Measurements from ENCODE around the gene GNAT2.

The GNAT2 gene

GRCh38 chr1:109598655-109599054 lies 20.8 kb downstream of the GNAT2 start:
- DNase-seq = no peak

DNA sequence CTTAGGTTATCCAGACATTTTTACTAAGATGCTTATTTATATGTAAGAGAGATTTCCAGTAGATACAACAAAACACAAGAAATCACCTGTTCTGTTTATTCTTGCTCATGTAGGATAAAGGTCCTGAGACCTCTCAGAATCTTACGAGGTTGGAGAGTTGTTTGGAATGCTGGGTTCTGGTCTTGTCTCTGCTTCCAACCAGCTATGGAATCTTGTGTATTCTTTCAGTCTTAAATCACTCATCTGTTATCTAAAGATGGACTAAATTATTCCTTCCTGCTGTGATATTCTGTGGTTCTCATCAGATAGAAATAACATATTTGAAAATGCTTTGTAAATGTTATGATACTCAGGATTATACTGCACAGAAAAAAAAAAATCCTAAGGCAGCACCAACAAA lies 21.3 kb downstream of the GNAT2 start:
- no peak for DNase-seq

DNA sequence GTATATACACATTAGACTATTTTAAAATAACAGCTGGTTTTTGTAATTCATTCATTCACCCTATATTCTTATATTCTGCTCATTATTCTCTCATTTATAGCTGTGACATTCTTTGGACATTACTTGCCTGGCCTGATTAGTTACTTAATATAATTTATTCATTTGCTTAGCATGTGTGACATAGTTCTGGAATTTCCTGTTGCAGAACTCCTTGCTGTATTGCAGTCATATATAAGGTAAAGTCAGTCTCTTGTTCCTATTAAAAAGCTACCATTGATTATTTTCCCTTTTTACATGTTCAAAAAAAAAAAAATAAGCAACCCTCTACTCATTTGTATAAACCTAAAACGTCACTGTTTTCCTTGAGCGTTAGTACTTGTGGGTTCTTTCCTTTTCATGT lies 23.9 kb downstream of the GNAT2 start:
- DNase-seq = no peak

- DNase-seq = no peak
Measured at GRCh38 chr1:109592916-109593315, 26.5 kb downstream of the GNAT2 start.

GRCh38 chr1:109589679-109590078 lies 29.7 kb downstream of the GNAT2 start:
- no peak for DNase-seq

DNA sequence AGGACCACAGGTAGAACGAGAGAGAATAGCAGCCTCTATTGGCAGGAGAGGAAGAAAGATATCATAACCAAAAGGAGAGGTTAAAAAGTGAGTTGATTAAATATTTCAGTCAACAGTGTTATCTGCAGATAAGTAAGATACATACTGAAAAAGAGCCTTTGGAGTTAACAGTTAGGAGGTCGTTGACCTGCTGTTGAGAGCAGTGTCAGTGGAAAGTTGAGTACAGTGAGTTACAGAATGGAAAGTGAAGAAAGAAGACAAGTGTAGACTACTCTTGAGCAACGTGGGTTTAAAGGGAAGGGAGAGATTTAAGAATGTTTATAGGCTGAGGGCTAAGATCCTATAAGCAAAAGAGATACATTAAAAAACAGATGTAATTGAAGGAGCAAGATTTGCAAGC lies 30.2 kb downstream of the GNAT2 start:
- DNase-seq = no peak

DNA sequence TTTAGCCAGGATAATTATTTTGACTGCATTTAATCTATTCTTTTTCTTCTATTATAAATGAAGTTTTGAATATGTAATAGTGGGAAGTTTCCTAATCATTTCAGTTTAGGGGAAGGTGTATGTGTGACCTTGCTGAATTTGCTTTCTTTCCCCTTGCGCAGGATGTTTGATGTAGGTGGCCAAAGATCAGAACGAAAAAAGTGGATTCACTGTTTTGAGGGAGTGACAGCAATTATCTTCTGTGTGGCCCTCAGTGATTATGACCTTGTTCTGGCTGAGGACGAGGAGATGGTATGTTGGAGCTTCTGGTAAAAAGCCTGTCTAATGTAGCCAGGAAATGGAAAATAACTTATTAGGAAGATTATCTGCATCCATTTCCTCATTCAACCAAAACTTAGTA lies 33.4 kb downstream of the GNAT2 start:
- DNase-seq = no peak

- no peak for DNase-seq
Measured at GRCh38 chr1:109584766-109585165, 34.6 kb downstream of the GNAT2 start.

DNA sequence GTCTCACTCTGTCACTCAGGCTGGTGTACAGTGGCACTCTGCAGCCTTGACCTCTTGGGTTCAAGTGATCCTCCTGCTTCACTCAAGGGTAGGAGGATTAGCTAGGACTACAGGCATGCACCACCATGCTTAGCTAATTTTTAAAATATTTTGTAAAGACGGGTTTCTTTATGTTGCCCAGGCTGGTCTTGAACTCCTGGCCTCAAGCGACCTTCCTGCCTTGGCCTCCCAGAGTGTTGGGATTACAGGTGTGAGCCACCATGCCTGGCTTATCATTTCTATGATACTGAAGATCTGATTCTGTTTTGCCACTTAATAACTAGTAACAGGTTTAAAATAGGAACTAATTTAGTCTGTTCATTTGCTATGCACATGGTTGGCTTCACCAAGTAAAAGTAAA lies 37.4 kb downstream of the GNAT2 start:
- DNase-seq = no peak

GRCh38 chr1:109579491-109579890 lies 39.9 kb downstream of the GNAT2 start:
- DNase-seq = no peak

DNA sequence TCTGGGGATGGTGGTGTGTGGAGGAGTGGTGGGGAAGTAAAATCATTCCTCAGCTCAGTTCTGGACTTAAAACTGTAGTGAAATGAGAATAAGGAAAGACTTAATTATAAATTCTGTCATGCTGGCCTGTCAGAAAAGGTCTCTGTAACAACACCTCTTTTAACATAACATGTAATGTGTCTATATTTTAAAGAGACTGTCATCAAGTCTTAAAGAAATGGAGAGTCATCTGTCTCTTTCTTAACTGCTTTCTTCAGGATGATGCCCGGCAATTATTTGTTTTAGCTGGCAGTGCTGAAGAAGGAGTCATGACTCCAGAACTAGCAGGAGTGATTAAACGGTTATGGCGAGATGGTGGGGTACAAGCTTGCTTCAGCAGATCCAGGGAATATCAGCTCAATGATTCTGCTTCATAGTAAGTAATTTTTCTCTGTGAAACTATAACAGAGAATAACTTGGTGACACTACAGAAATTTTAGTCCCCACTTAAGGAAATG lies 40.4 kb downstream of the GNAT2 start:
- DNase-seq = no peak

DNA sequence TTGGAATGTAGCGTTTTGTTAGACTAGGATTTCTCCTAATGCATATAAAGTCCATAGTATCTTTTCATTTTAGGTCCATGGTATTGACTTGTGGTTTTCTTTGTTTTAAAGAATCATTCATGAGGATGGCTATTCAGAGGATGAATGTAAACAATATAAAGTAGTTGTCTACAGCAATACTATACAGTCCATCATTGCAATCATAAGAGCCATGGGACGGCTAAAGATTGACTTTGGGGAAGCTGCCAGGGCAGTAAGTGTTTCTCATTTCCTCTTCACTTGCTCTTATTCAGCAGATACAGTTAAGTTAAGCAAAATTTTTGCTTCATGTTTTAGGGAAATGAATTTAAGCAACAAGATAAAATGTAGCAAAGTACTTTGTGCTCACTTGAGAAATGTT lies 45.6 kb downstream of the GNAT2 start:
- DNase-seq = no peak

DNA sequence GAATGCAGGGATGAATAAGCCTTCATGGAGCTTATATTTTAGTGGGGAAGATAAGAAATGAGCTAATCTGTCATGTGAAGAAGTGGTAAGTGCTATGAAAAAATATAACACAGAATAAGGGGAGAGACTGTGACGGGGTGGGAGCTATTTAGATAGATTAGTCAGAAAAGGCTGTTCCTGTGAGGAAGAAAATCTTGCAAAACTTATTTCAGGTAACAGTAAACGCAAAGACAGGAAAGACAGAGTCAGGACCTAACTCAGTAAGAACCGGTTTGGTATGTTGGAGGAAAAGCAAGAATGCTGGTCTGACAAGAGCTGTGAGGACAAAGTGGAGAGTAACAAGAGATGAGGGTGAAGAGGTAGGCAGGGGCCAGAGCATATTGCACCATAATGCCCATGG lies 49.0 kb downstream of the GNAT2 start:
- DNase-seq = no peak

DNA sequence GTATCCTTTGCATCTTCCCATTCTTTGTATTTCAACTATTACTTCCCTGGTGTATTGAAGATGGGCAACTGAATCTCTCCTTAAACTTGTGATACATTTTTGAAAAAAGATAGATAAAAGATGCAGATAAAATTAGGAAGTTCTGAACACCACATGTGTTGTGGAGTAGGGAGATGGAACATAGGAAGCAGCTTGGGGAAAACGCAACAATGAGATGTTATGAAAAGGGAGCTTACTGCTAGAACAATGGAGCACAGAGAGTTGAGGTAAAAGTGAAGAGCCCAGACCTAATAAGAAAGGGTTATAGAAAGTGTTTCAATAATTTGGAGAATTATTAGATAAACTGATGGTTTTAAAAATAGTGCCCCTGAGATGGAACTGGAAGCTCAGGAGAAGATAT lies 50.1 kb downstream of the GNAT2 start:
- DNase-seq = no peak

GRCh38 chr1:109567877-109568672 lies 51.3 kb downstream of the GNAT2 start:
- DNase-seq = no peak

DNA sequence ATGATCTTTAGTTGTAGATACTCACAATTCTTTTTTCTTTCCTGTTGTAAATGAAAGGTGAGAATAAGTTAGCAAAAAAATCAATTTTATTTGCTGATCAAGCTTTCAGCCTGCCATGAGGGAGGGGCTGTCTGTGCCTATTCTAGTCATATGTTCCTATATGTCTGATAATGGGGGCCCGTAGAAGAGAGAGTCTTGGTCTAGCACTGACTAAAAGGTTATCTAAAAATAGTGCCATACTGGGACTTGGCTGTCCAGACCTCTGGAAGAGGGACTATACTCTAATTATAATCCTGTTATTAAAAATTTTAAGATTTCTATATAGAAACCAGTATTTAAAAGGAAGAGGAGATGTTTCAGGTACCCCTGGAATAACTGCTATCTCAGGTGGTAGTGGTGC lies 52.4 kb downstream of the GNAT2 start:
- no peak for DNase-seq

DNA sequence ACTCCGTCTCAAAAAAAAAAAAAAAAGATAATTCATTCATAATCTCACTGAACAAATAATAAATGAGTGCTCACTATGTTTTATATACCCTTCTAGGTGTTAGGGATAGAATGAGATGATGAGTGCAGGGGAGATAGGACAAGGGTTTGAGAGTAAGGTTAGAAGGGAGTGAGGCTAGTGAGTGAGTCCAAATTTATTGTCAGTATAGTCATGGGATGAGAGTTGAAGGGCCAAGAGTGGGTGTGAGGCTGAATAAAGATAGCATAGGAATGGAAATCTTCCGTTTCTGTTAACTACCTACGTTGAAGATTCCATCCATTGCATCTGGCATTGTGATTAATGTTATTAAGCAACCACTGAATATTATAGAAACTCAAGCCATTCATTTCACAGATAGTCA lies 54.2 kb downstream of the GNAT2 start:
- no peak for DNase-seq

DNA sequence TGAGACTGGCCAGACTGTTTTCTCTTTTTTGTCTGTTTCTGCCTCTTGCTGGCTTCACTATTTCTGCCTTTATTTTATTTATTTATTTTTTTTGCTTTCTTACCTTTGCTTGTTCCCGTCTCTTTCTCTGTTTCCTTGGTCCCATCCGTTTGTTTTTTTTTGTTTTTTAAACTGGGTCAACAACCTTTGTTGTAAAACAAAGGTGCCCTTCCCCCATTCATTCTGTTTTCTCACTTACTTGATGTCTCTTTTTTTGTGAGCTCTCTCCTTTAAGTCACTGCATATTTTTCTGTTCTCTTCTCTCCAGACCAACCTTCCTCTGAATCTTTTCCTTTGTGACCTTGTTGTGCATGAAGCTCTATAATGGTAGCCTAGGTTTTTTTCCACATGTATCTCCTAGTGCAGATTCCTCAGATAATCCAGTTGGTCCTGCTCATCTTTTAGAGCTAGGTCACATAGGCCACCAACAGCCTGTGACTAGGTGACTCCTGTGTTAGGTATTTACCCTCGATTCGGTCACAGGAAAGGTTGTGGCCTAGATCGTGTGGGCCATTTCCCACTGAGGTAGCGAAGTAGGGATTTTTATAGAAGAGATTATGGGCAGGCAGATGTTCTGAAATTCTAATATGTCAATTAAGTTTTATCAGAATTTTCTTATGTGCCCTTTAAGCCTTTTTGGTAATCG lies 55.1 kb downstream of the GNAT2 start:
- no peak for DNase-seq

- DNase-seq = no peak
Measured at GRCh38 chr1:109559995-109560394, 59.4 kb downstream of the GNAT2 start.

GRCh38 chr1:109557520-109557919 lies 61.9 kb downstream of the GNAT2 start:
- no peak for DNase-seq

DNA sequence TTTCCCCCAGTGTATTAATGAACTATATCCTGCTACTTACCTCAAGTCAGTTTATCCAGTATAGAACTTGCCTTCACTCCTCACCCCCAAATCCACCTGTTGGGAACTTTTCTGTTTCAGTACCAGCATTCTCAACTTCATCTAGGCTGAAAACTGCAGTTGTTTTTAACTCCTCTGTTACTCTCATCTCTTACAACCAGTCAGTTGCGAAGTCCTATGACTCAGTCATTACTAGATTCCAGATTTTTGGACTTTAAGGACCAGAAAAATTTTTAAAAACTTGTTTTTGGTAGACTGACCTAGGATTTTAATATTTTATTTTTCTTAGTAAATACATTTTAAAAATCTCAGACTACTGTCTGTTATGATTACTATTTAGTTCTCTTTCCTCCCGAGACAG lies 62.9 kb downstream of the GNAT2 start:
- DNase-seq = no peak
